Activated CD8-positive, alpha-beta T cell treated with anti-CD3 and anti-CD28 coated beads for 36 hours (primary cell): ENCODE results near the gene ISCU. TPM values are rescaled to one million over a fixed set of nuclear protein-coding genes. Genes with fewer than 3 reads are reported as not detected.

Source experiments
- ATAC-seq: fragments of 200-7000 bp; cut with Tn5 transposase; one replicate; pipeline ENCODE4 v1.10.0; 2021; ENCODE audit warnings: mild to moderate bottlenecking, moderate library complexity
- CTCF ChIA-PET: fragments of 350-600 bp; sonication (Branson Sonifier 250); formaldehyde crosslinking; loops from one replicate; lab custom pipeline; 2021; ENCODE audit warnings: antibody characterized with exemption; lab: Charles Lee
- POLR2A ChIA-PET: fragments of 350-600 bp; sonication (Branson Sonifier 250); formaldehyde crosslinking; loops from one replicate; lab custom pipeline; 2021; ENCODE audit warnings: antibody characterized with exemption; lab: Charles Lee
- DNase-seq: peaks from one replicate; pipeline ENCODE4 v3.0.0-alpha.2; 2020
- H3K27ac Mint-ChIP-seq: one replicate; pipeline ENCODE4 v1.8.0; 2021; ENCODE audit warnings: mild to moderate bottlenecking, mixed read lengths
- H3K27me3 Mint-ChIP-seq: one replicate; pipeline ENCODE4 v1.8.0; 2021; ENCODE audit warnings: mixed read lengths
- H3K36me3 Mint-ChIP-seq: one replicate; pipeline ENCODE4 v1.8.0; 2021; ENCODE audit warnings: low read depth, mixed read lengths
- H3K4me1 Mint-ChIP-seq: one replicate; pipeline ENCODE4 v1.8.0; 2021; ENCODE audit warnings: low read depth, mixed read lengths
- H3K4me3 Mint-ChIP-seq: one replicate; pipeline ENCODE4 v1.8.0; 2021; ENCODE audit warnings: mild to moderate bottlenecking, moderate library complexity, mixed read lengths
- H3K9me3 Mint-ChIP-seq: one replicate; pipeline ENCODE4 v1.8.0; 2021; ENCODE audit warnings: mixed read lengths
- CTCF ChIP-seq: fragments of 200-600 bp; IDR thresholded peaks from one replicate; pipeline ENCODE4 v1.8.0; 2022; ENCODE audit warnings: antibody characterized with exemption, mild to moderate bottlenecking
- intact Hi-C: fragments of 100-400 bp; cut with micrococcal nuclease; formaldehyde crosslinking; loops from one replicate; pipeline ENCODE4 v1.10.0; 2022
- total RNA-seq, 2 experiments: library from RNA; stranded (reverse); gene quantifications; one replicate each; pipeline ENCODE4 v1.2.3, GENCODE V29; 2021

The ISCU gene
- total RNA-seq, 2 experiments from 2014 or later: 69.4 to 70.5 TPM

DNA sequence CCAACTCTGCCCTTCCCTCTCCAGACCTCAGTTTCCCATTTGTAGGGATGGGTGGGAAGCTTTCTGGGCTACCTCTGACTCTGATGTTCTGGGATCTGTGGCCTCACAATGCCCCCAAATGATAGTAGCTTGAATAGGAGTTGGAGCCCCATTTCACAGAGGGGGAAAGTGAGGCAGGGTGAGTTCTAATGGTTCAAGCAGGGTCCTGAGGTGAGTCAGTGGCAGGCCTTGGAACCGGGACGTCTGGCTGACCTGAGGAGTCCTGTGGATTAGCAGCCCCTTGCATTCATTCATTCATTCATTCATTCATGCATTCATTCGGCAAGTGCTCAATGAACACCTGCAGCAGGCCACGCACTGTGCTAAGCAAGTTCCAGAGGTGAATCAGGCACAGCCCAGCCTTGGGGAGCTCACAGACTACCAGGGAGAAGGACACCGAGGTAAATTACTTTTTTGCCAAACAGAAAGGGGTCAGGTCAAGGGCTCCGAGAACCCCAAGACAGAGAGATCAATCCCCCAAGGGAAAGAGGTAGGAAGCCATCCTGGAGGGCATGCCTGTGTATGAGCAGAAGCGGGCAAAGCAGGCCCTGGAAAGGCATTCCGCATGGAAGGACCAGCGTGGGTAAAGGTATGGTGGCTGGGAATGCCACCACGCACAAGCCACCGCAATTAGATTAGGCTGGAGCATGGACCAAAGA is 36.3 kb downstream of the ISCU start:
- DNase-seq (no peak), ATAC-seq (no peak)
- intact Hi-C loops: no loop called here
- H3K9me3 Mint-ChIP-seq: no peaks in the 10 kb centered on the region
- no peaks in the 10 kb centered on the region for H3K36me3 Mint-ChIP-seq
- H3K27ac Mint-ChIP-seq: no peak overlapping the region
- no peaks in the 10 kb centered on the region for H3K4me1 Mint-ChIP-seq
- ChIA-PET POLR2A (interaction anchor here (1.2 kb wide), 1 partner anchor 20 kb away, joined by 3 read pairs; no protein-coding TSS in a partner anchor), CTCF (no interaction called here)
- H3K27me3 Mint-ChIP-seq: no peaks in the 10 kb centered on the region
- no peak for TF ChIP-seq CTCF
- no peak overlapping the region for H3K4me3 Mint-ChIP-seq

GRCh38 chr12:108599541-108599940 is 37.1 kb downstream of the ISCU start:
- intact Hi-C loops: no loop called here
- Mint-ChIP-seq H3K4me3 (no peak overlapping the region), H3K9me3 (no peaks in the 10 kb centered on the region), H3K36me3 (no peaks in the 10 kb centered on the region), H3K27ac (no peak overlapping the region), H3K27me3 (no peaks in the 10 kb centered on the region), H3K4me1 (no peaks in the 10 kb centered on the region)
- ChIA-PET CTCF (interaction anchor here (2.5 kb wide), 1 partner anchor 18 kb away, joined by 10 read pairs; no protein-coding TSS in a partner anchor), POLR2A (no interaction called here)
- no peak for DNase-seq
- TF ChIP-seq CTCF: no peak
- ATAC-seq: no peak

- ChIA-PET CTCF (interaction anchor here (0.7 to 2.5 kb wide), 2 partner anchors 12 to 17 kb away, joined by 3 to 10 read pairs; no protein-coding TSS in a partner anchor), POLR2A (interaction anchor here (1.3 kb wide), 1 partner anchor 9 kb away, joined by 3 read pairs; no protein-coding TSS in a partner anchor)
- ATAC-seq: no peak
- Mint-ChIP-seq H3K36me3 (no peaks in the 10 kb centered on the region), H3K27ac (no peak overlapping the region), H3K27me3 (no peaks in the 10 kb centered on the region), H3K9me3 (no peaks in the 10 kb centered on the region), H3K4me3 (no peak overlapping the region), H3K4me1 (no peaks in the 10 kb centered on the region)
- DNase-seq: no peak
- intact Hi-C loops: no loop called here
- no peak for TF ChIP-seq CTCF
Observed at GRCh38 chr12:108599948-108600701, 37.7 kb downstream of the ISCU start.

DNA sequence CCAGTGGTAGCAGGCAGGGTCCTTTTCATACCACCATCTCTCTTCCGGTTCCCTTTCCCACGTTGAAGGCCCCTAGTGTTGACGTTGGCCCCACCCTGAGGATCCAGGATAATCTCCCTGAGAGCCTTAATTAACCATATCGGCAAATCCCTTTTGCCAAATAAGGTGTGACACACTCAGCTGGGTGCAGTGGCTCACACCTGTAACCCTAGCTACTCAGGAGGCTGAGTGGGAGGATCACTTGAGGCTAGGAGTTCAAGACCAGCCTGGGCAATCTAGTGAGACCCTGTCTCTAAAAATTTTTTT is 38.3 kb downstream of the ISCU start:
- CTCF ChIA-PET: interaction anchor here (0.7 to 2.5 kb wide), 2 partner anchors 12 to 16 kb away, joined by 3 to 10 read pairs; no protein-coding TSS in a partner anchor

More for the DNA sequence above, 38.3 kb downstream of the ISCU start:
- DNase-seq: no peak
- Mint-ChIP-seq H3K27me3 (peaks cover 1% of the 10 kb centered on the region), H3K27ac (no peak overlapping the region), H3K9me3 (no peaks in the 10 kb centered on the region), H3K4me1 (no peaks in the 10 kb centered on the region), H3K36me3 (peaks cover 2% of the 10 kb centered on the region), H3K4me3 (no peak overlapping the region)
- intact Hi-C loops: no loop called here
- TF ChIP-seq CTCF: no peak
- no peak for ATAC-seq
- POLR2A ChIA-PET: interaction anchor here (1.3 kb wide), 1 partner anchor 9 kb away, joined by 3 read pairs; no protein-coding TSS in a partner anchor
